ENCODE measurements around the gene P4HA1. TPM values are rescaled to one million over a fixed set of nuclear protein-coding genes. Genes with fewer than 3 reads are reported as not detected.

P4HA1 gene
- total and polyA plus RNA-seq, 9 of the 15 experiments (the other 6 are each of a cell fraction or from before 2014, with no cell fraction given): 20.2 to 177 (median 28.6) TPM

- no peak for TF ChIP-seq COPS2 (conservative IDR thresholded peaks at IDR 0.05)
- no peak for TF ChIP-seq HNRNPK (IDR thresholded peaks at IDR 0.05; ENCODE audit: low read depth, low read length, poor library complexity, severe bottlenecking)
- TF ChIP-seq, protein P1, sequence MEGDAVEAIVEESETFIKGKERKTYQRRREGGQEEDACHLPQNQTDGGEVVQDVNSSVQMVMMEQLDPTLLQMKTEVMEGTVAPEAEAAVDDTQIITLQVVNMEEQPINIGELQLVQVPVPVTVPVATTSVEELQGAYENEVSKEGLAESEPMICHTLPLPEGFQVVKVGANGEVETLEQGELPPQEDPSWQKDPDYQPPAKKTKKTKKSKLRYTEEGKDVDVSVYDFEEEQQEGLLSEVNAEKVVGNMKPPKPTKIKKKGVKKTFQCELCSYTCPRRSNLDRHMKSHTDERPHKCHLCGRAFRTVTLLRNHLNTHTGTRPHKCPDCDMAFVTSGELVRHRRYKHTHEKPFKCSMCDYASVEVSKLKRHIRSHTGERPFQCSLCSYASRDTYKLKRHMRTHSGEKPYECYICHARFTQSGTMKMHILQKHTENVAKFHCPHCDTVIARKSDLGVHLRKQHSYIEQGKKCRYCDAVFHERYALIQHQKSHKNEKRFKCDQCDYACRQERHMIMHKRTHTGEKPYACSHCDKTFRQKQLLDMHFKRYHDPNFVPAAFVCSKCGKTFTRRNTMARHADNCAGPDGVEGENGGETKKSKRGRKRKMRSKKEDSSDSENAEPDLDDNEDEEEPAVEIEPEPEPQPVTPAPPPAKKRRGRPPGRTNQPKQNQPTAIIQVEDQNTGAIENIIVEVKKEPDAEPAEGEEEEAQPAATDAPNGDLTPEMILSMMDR (IDR thresholded peaks at IDR 0.05 in 2 of 3, conservative IDR thresholded peaks at IDR 0.05 in 1 of 3; ENCODE audit: insufficient read depth in 2 of 3, low read depth in 1 of 3, low read length in 3 of 3): no peak
- no peak for TF ChIP-seq ATF7 (IDR thresholded peaks at IDR 0.05)
- no peak for TF ChIP-seq MEIS2 (IDR thresholded peaks at IDR 0.05; ENCODE audit: partially characterized antibody)
- TF ChIP-seq, protein P2, sequence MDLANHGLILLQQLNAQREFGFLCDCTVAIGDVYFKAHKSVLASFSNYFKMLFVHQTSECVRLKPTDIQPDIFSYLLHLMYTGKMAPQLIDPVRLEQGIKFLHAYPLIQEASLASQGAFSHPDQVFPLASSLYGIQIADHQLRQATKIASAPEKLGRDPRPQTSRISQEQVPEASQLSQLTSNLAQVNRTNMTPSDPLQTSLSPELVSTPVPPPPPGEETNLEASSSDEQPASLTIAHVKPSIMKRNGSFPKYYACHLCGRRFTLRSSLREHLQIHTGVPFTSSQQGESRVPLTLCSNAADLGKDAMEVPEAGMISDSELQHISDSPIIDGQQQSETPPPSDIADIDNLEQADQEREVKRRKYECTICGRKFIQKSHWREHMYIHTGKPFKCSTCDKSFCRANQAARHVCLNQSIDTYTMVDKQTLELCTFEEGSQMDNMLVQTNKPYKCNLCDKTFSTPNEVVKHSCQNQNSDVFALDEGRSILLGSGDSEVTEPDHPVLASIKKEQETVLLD (IDR thresholded peaks at IDR 0.05): no peak
- no peak for TF ChIP-seq SETDB1 (IDR thresholded peaks at IDR 0.05; ENCODE audit: low read length)
- TF ChIP-seq ZNF395 (CRISPR knock-in tag; IDR thresholded peaks at IDR 0.05): no peak
- TF ChIP-seq ZNF197 (CRISPR knock-in tag; IDR thresholded peaks at IDR 0.05; ENCODE audit: low read depth): no peak
- TF ChIP-seq EHMT2 (IDR thresholded peaks at IDR 0.05): no peak
- TF ChIP-seq CAMTA2 (CRISPR knock-in tag; conservative IDR thresholded peaks at IDR 0.05): no peak
- no peak for TF ChIP-seq ZNF589 (CRISPR knock-in tag; IDR thresholded peaks at IDR 0.05; ENCODE audit: low read depth)
- TF ChIP-seq RBM15 (IDR thresholded peaks at IDR 0.05; ENCODE audit: insufficient read depth, low read length): 0 out of 2 replicates have a peak, but pooled peaks have one; percentile 8
- TF ChIP-seq PHF21A (IDR thresholded peaks at IDR 0.05; ENCODE audit: borderline replicate concordance, low read depth): 0 out of 2 replicates have a peak, but pooled peaks have one; percentile 14
- no peak for TF ChIP-seq POLR2B (IDR thresholded peaks at IDR 0.05; ENCODE audit: low read depth, partially characterized antibody)
- no peak for TF ChIP-seq TGIF2 (CRISPR knock-in tag; IDR thresholded peaks at IDR 0.05)
- TF ChIP-seq ETV5 (CRISPR knock-in tag; IDR thresholded peaks at IDR 0.05; ENCODE audit: low read depth): no peak
- no peak for TF ChIP-seq CEBPG (CRISPR knock-in tag; IDR thresholded peaks at IDR 0.05)
- TF ChIP-seq CEBPG (tag; conservative IDR thresholded peaks at IDR 0.05 in 1 of 2, IDR thresholded peaks at IDR 0.05 in 1 of 2): no peak
- TF ChIP-seq HNRNPUL1 (IDR thresholded peaks at IDR 0.05; ENCODE audit: low read length): no peak
- TF ChIP-seq ILK (tag; IDR thresholded peaks at IDR 0.05; ENCODE audit: borderline replicate concordance, low read depth): no peak
- peak; percentile 22 to 54; a peak in 2 of 4 replicates for TF ChIP-seq SIN3A (IDR thresholded peaks at IDR 0.05; ENCODE audit: borderline replicate concordance in 2 of 2, control insufficient read depth in 1 of 2, low read depth in 2 of 2, low read length in 2 of 2)
- TF ChIP-seq, protein P3, sequence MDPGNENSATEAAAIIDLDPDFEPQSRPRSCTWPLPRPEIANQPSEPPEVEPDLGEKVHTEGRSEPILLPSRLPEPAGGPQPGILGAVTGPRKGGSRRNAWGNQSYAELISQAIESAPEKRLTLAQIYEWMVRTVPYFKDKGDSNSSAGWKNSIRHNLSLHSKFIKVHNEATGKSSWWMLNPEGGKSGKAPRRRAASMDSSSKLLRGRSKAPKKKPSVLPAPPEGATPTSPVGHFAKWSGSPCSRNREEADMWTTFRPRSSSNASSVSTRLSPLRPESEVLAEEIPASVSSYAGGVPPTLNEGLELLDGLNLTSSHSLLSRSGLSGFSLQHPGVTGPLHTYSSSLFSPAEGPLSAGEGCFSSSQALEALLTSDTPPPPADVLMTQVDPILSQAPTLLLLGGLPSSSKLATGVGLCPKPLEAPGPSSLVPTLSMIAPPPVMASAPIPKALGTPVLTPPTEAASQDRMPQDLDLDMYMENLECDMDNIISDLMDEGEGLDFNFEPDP (CRISPR knock-in tag; IDR thresholded peaks at IDR 0.05): no peak
- TF ChIP-seq ZNF695 (CRISPR knock-in tag; IDR thresholded peaks at IDR 0.05): no peak
Measured at GRCh38 chr10:73096041-73096448, 621 bp downstream of the P4HA1 start (continued).
